SK-N-SH (cell line): ENCODE measurements around the gene DHX9. TPM values are rescaled to one million over a fixed set of nuclear protein-coding genes. Genes with fewer than 3 reads are reported as not detected.

Experiments
- CTCF ChIA-PET: fragments of 300-600, 350-600 bp; formaldehyde crosslinking; extraction: SDS; loops from one replicate; lab custom pipeline; 2021; lab: Yijun Ruan, JAX
- POLR2A ChIA-PET: fragments of 350-600 bp; sonication (Branson Sonifier 250); formaldehyde crosslinking; extraction: SDS; loops from one replicate; lab custom pipeline; 2020; ENCODE audit warnings: antibody characterized with exemption, inconsistent platforms; lab: Yijun Ruan, JAX
- DNase-seq: peaks from one replicate; pipeline ENCODE4 v3.0.0; 2012
- H2AFZ ChIP-seq: fragments of 200-600 bp; sonication (generic); 2 replicates; pipeline ENCODE4 v1.8.1; 2016; ENCODE audit warnings: antibody characterized with exemption, mild to moderate bottlenecking, low read depth
- H3F3A ChIP-seq: fragments of 200-600 bp; sonication (generic); replicated peaks from 2 replicates; pipeline ENCODE3; 2016; ENCODE audit warnings: antibody characterized with exemption, mild to moderate bottlenecking; ENCODE audit not compliant: insufficient read depth
- H3K27ac ChIP-seq, 2 experiments: fragments of 200-500 bp in 1 of 2; fragments of 200-600 bp in 1 of 2; sonication (Bioruptor generic) in 1 of 2; sonication (generic), shearing (Covaris generic) in 1 of 2; 2 replicates each; pipeline versions ENCODE4 v1.5.1 to v1.6.1; 2014 to 2016; ENCODE audit warnings: low read depth in 2 of 2, inconsistent platforms in 1 of 2, low read length in 1 of 2, mild to moderate bottlenecking in 1 of 2, mixed read lengths in 1 of 2
- H3K27me3 ChIP-seq: fragments of 200-600 bp; sonication (generic), shearing (Covaris generic); 2 replicates; pipeline ENCODE4 v1.6.1; 2016; ENCODE audit warnings: mixed run types; ENCODE audit not compliant: insufficient read depth
- H3K36me3 ChIP-seq, 2 experiments: fragments of 200-500 bp in 1 of 2; fragments of 200-600 bp in 1 of 2; sonication (Bioruptor generic) in 1 of 2; sonication (generic) in 1 of 2; replicated peaks in 1 of 2; 2 replicates each; pipeline versions ENCODE3 to v1.5.1; 2014 to 2016; ENCODE audit warnings: low read length in 1 of 2, mild to moderate bottlenecking in 1 of 2; ENCODE audit not compliant: insufficient read depth in 2 of 2, control insufficient read depth in 1 of 2
- H3K4me1 ChIP-seq, 2 experiments: fragments of 200-500 bp in 1 of 2; fragments of 200-600 bp in 1 of 2; sonication (Bioruptor generic) in 1 of 2; sonication (generic), shearing (Covaris generic) in 1 of 2; 2 replicates each; pipeline versions ENCODE4 v1.5.1 to v1.6.1; 2014 to 2016; ENCODE audit warnings: low read depth in 1 of 2, low read length in 1 of 2, mixed run types in 1 of 2; ENCODE audit not compliant: insufficient read depth in 2 of 2, control insufficient read depth in 1 of 2
- H3K4me2 ChIP-seq: fragments of 200-600 bp; sonication (generic), shearing (Covaris generic); 2 replicates; pipeline ENCODE4 v1.6.1; 2017; ENCODE audit warnings: mixed run types
- H3K4me3 ChIP-seq, 2 experiments: fragments of 200-500 bp in 1 of 2; fragments of 200-600 bp in 1 of 2; sonication (Bioruptor generic) in 1 of 2; sonication (generic), shearing (Covaris generic) in 1 of 2; 2 replicates each; pipeline versions ENCODE4 v1.5.1 to v1.8.1; 2014 to 2016; ENCODE audit warnings: low read depth in 2 of 2, inconsistent platforms in 1 of 2, low read length in 1 of 2, mild to moderate bottlenecking in 1 of 2, mixed read lengths in 1 of 2, moderate library complexity in 1 of 2
- H3K79me2 ChIP-seq: fragments of 200-600 bp; sonication (generic); 2 replicates; pipeline ENCODE4 v1.8.1; 2017; ENCODE audit warnings: mild to moderate bottlenecking; ENCODE audit not compliant: insufficient read depth
- H3K9ac ChIP-seq: fragments of 200-600 bp; sonication (generic); 2 replicates; pipeline ENCODE4 v1.6.1; 2017; ENCODE audit warnings: mixed run types
- H3K9me2 ChIP-seq: fragments of 200-600 bp; sonication (generic); 2 replicates; pipeline ENCODE4 v1.6.1; 2017; ENCODE audit warnings: mixed run types
- H3K9me3 ChIP-seq: fragments of 200-600 bp; sonication (generic); 2 replicates; pipeline ENCODE4 v1.6.1; 2017; ENCODE audit warnings: mixed run types, mild to moderate bottlenecking, moderate library complexity
- H4K20me1 ChIP-seq: fragments of 200-600 bp; sonication (generic); 2 replicates; pipeline ENCODE4 v1.6.1; 2017; ENCODE audit warnings: mild to moderate bottlenecking, mixed run types; ENCODE audit not compliant: insufficient read depth
- ELF1 ChIP-seq: IDR thresholded peaks from 2 replicates; pipeline ENCODE4 v1.4.0; 2012
- EP300 ChIP-seq, 2 experiments: IDR thresholded peaks; 2 replicates each; pipeline versions ENCODE4 v1.4.0 to v1.6.1; 2012; ENCODE audit warnings: borderline replicate concordance in 1 of 2, low read depth in 1 of 2, low read length in 1 of 2
- GATA2 ChIP-seq: sonication (generic); formaldehyde crosslinking; IDR thresholded peaks from 2 replicates; pipeline ENCODE4 v1.5.0; 2020; ENCODE audit warnings: mild to moderate bottlenecking, missing genetic modification reagents
- JUND ChIP-seq: IDR thresholded peaks from 2 replicates; pipeline ENCODE4 v1.4.0; 2012
- MEF2A ChIP-seq: IDR thresholded peaks from 2 replicates; pipeline ENCODE4 v1.4.0; 2012; ENCODE audit warnings: low read depth, borderline replicate concordance
- NFIC ChIP-seq: IDR thresholded peaks from 2 replicates; pipeline ENCODE4 v1.4.0; 2012; ENCODE audit warnings: borderline replicate concordance
- POLR2AphosphoS5 ChIP-seq: IDR thresholded peaks from 2 replicates; pipeline ENCODE4 v1.6.1; 2012; ENCODE audit warnings: low read depth, low read length
- RXRA ChIP-seq: IDR thresholded peaks from 2 replicates; pipeline ENCODE4 v1.4.0; 2012; ENCODE audit warnings: low read depth, mild to moderate bottlenecking, borderline replicate concordance
- TEAD4 ChIP-seq: IDR thresholded peaks from 2 replicates; pipeline ENCODE4 v1.4.0; 2012; ENCODE audit warnings: mild to moderate bottlenecking, borderline replicate concordance; ENCODE audit not compliant: insufficient read depth
- WGBS: methylation state at CpG from one replicate; pipeline ENCODE4 v1.1.6; 2017; ENCODE audit warnings: low lambda C conversion rate; 5-methylcytosine and 5-hydroxymethylcytosine counted together
- polyA plus RNA-seq, 3 experiments: library from polyadenylated mRNA; depleted of rRNA; stranded (reverse); fragments of >200 nt; gene quantifications; 2 replicates each; pipeline ENCODE4 v1.2.3, GENCODE V29; 2012
- TF ChIP-seq, protein P1 (sequence below): IDR thresholded peaks from 2 replicates; pipeline ENCODE4 v1.6.1; 2012; ENCODE audit warnings: mild to moderate bottlenecking, low read depth, low read length, moderate library complexity
- TF ChIP-seq, protein P2 (sequence below): IDR thresholded peaks from 2 replicates; pipeline ENCODE4 v1.4.0; 2012; ENCODE audit warnings: low read depth

DHX9 gene
- polyA plus RNA-seq, 1 of the 3 experiments (the other 2 are of a cell fraction) = 145 TPM

DNA sequence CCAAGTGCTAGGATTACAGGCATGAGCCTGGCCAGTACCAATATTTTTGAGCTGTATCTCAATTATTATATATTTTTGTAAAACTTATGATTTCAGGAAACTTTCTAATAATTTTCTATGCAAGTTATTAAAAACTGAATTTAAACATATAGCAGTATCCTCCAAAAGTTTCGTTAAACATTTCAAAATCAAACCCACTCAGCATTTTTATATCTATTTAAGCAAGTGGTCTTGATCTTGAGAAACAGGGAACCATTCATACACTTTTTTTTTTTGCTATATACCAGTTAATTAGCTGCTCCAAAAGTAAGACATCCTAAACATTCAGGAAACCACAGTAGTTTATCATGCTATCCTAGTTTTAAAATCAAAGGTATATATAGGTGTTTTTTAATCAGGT lies 91.8 kb downstream of the DHX9 start:
- TF ChIP-seq POLR2AphosphoS5 (no peak), TEAD4 (no peak), MEF2A (no peak), EP300 (IDR thresholded peaks at IDR 0.05; ENCODE audit: borderline replicate concordance in 1 of 2, low read depth in 1 of 2, low read length in 1 of 2) (no peak), JUND (no peak)
- TF ChIP-seq, protein P1, sequence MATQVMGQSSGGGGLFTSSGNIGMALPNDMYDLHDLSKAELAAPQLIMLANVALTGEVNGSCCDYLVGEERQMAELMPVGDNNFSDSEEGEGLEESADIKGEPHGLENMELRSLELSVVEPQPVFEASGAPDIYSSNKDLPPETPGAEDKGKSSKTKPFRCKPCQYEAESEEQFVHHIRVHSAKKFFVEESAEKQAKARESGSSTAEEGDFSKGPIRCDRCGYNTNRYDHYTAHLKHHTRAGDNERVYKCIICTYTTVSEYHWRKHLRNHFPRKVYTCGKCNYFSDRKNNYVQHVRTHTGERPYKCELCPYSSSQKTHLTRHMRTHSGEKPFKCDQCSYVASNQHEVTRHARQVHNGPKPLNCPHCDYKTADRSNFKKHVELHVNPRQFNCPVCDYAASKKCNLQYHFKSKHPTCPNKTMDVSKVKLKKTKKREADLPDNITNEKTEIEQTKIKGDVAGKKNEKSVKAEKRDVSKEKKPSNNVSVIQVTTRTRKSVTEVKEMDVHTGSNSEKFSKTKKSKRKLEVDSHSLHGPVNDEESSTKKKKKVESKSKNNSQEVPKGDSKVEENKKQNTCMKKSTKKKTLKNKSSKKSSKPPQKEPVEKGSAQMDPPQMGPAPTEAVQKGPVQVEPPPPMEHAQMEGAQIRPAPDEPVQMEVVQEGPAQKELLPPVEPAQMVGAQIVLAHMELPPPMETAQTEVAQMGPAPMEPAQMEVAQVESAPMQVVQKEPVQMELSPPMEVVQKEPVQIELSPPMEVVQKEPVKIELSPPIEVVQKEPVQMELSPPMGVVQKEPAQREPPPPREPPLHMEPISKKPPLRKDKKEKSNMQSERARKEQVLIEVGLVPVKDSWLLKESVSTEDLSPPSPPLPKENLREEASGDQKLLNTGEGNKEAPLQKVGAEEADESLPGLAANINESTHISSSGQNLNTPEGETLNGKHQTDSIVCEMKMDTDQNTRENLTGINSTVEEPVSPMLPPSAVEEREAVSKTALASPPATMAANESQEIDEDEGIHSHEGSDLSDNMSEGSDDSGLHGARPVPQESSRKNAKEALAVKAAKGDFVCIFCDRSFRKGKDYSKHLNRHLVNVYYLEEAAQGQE = no peak
- TF ChIP-seq, all 33 proteins: peak for 0
- H3K79me2 ChIP-seq = no peaks in the 10 kb centered on the region
- H3K36me3 ChIP-seq = no peaks in the 10 kb centered on the region
- WGBS = 16% methylated on average over 1 of the region's 1 CpG
- POLR2A ChIA-PET = no interaction called here
- H3K9ac ChIP-seq = no peak overlapping the region
- peaks cover 7% of the 10 kb centered on the region; the same call in 1 of the 2 replicates for H3K9me3 ChIP-seq
- H3F3A ChIP-seq = no peaks in the 10 kb centered on the region
- no peaks in the 10 kb centered on the region for H4K20me1 ChIP-seq
- no peaks in the 10 kb centered on the region; a peak in 1 of 4 replicates for H3K4me1 ChIP-seq
- H3K4me3 ChIP-seq = no peak overlapping the region
- no peak for DNase-seq
- no peak overlapping the region for H3K4me2 ChIP-seq
- H3K27me3 ChIP-seq = no peaks in the 10 kb centered on the region
- H2AFZ ChIP-seq = no peak overlapping the region
- CTCF ChIA-PET = interaction anchor here (0.7 to 0.9 kb wide), 2 partner anchors 32 to 609 kb away, joined by 3 read pairs; no protein-coding TSS in a partner anchor
- H3K9me2 ChIP-seq = no peaks in the 10 kb centered on the region
- H3K27ac ChIP-seq = no peak overlapping the region

DNA sequence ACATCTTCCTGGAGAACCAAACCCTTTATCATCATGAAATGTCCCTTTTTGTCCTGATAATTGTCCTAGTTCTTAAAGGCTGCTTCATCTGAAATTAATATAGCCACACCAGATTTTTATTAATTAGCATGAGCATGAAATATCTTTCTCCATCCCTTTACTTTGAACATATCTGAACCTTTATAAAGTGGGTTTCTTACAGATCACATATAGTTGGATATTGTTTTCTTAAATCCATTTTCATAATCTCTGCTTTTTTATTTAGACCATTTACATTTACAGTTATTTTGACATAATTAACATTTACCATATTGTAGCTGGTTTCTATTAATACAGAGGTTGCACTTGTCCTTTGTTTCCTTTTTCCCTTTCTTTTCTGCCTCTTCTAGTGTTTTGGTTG lies 96.6 kb downstream of the DHX9 start:
- no peaks in the 10 kb centered on the region for H3K9me2 ChIP-seq
- no peaks in the 10 kb centered on the region for H3K79me2 ChIP-seq
- ChIA-PET CTCF (no interaction called here), POLR2A (interaction anchor here (0.6 kb wide), 1 partner anchor 330 kb away, joined by 3 read pairs; no protein-coding TSS in a partner anchor)
- no peak for DNase-seq
- H3K4me2 ChIP-seq = no peak overlapping the region
- no peaks in the 10 kb centered on the region for H3K9me3 ChIP-seq
- H3K4me1 ChIP-seq = no peaks in the 10 kb centered on the region
- no peaks in the 10 kb centered on the region; the same call in 1 of the 2 replicates for H3K27me3 ChIP-seq
- no peaks in the 10 kb centered on the region for H3K36me3 ChIP-seq
- no peak overlapping the region for H3K27ac ChIP-seq
- H3F3A ChIP-seq = no peaks in the 10 kb centered on the region
- TF ChIP-seq MEF2A (no peak), TEAD4 (no peak), NFIC (no peak), ELF1 (no peak), RXRA (no peak), GATA2 (CRISPR knock-in tag) (no peak)
- TF ChIP-seq, protein P1 = no peak
- TF ChIP-seq, protein P2, sequence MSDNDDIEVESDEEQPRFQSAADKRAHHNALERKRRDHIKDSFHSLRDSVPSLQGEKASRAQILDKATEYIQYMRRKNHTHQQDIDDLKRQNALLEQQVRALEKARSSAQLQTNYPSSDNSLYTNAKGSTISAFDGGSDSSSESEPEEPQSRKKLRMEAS = no peak
- H3K9ac ChIP-seq = no peak overlapping the region
- H3K4me3 ChIP-seq = no peak overlapping the region
- H4K20me1 ChIP-seq = no peaks in the 10 kb centered on the region
- no peak overlapping the region for H2AFZ ChIP-seq
